GM12878 (cell line): ENCODE results near the gene SMAD1. TPM values are rescaled to one million over a fixed set of nuclear protein-coding genes. Genes with fewer than 3 reads are reported as not detected.

Experiments used
- ATAC-seq: fragments of 200-7000 bp; cut with Tn5 transposase; 3 replicates; pipeline ENCODE4 v1.9.1; 2020; ENCODE audit warnings: mild to moderate bottlenecking, moderate library complexity
- BruUV-seq: library from RNA; stranded (reverse); fragments of 400-500 nt; replicated peaks from 2 replicates; lab custom pipeline; 2021; lab: Mats Ljungman, UMichigan
- CTCF ChIA-PET: fragments of 300-600 bp; sonication (Branson Sonifier 250); formaldehyde crosslinking; extraction: SDS; loops from one replicate; lab custom pipeline; 2021; ENCODE audit warnings: inconsistent platforms; lab: Yijun Ruan, JAX
- POLR2A ChIA-PET: fragments of 350-600 bp; formaldehyde crosslinking; extraction: SDS; loops from one replicate; lab custom pipeline; 2021; ENCODE audit warnings: inconsistent platforms; lab: Charles Lee
- RAD21 ChIA-PET: fragments of 300-600 bp; sonication (Branson Sonifier 250); formaldehyde crosslinking; loops from one replicate; lab custom pipeline; 2023; ENCODE audit warnings: antibody characterized with exemption; ENCODE audit not compliant: unreplicated experiment; lab: Charles Lee
- SMC1A ChIA-PET: fragments of 300-600 bp; sonication (Branson Sonifier 250); formaldehyde crosslinking; loops from one replicate; lab custom pipeline; 2023; ENCODE audit not compliant: unreplicated experiment, uncharacterized antibody; lab: Charles Lee
- DNase-seq: peaks from one replicate; pipeline ENCODE4 v3.0.0-alpha.2; 2011; ENCODE audit warnings: low read depth, low spot score
- FAIRE-seq: peaks from 3 replicates; lab custom pipeline; 2011; peaks lifted over from hg19 to GRCh38; lab: Jason Lieb, UNC
- H2AFZ ChIP-seq: 2 replicates; pipeline ENCODE4 v1.6.0; 2011; ENCODE audit warnings: low read depth, low read length, control low read depth; ENCODE audit not compliant: control insufficient read depth
- H3K27ac ChIP-seq: 2 replicates; pipeline ENCODE4 v1.5.1; 2011; ENCODE audit warnings: control low read depth; ENCODE audit not compliant: control insufficient read depth, insufficient read depth
- H3K27me3 ChIP-seq, 2 experiments: replicated peaks in 1 of 2; 2 replicates each; pipeline versions ENCODE4 v1.6.0 to v1.6.1; 2011; ENCODE audit warnings: low read length in 1 of 2; ENCODE audit not compliant: control insufficient read depth in 2 of 2, insufficient read depth in 2 of 2
- H3K36me3 ChIP-seq, 2 experiments: 2 replicates each; pipeline ENCODE4 v1.5.1; 2011; ENCODE audit warnings: low read length in 1 of 2; ENCODE audit not compliant: control insufficient read depth in 2 of 2, insufficient read depth in 2 of 2
- H3K4me1 ChIP-seq: 2 replicates; pipeline ENCODE4 v1.6.1; 2011; ENCODE audit warnings: mild to moderate bottlenecking, low read length, moderate library complexity, mixed read lengths; ENCODE audit not compliant: control insufficient read depth, insufficient read depth
- H3K4me2 ChIP-seq: 2 replicates; pipeline ENCODE4 v1.6.0; 2011; ENCODE audit warnings: control low read depth; ENCODE audit not compliant: control insufficient read depth, insufficient read depth
- H3K4me3 ChIP-seq: fragments of 200-600 bp; sonication (generic); 2 replicates; pipeline ENCODE4 v1.5.1; 2016
- H3K79me2 ChIP-seq: 2 replicates; pipeline ENCODE4 v1.6.0; 2011; ENCODE audit warnings: low read length; ENCODE audit not compliant: control insufficient read depth, insufficient read depth
- H3K9ac ChIP-seq: 2 replicates; pipeline ENCODE4 v1.8.0; 2011; ENCODE audit warnings: low read length, control low read depth, mixed read lengths; ENCODE audit not compliant: control insufficient read depth, insufficient read depth
- H3K9me3 ChIP-seq: replicated peaks from 3 replicates; pipeline ENCODE4 v1.5.1; 2011; ENCODE audit warnings: mild to moderate bottlenecking, low read length; ENCODE audit not compliant: control insufficient read depth, insufficient read depth
- H4K20me1 ChIP-seq: 2 replicates; pipeline ENCODE4 v1.6.0; 2011; ENCODE audit not compliant: control insufficient read depth, insufficient read depth
- MTA2 ChIP-seq: fragments of 450-650 bp; IDR thresholded peaks from 2 replicates; pipeline ENCODE4 v1.6.1; 2016; ENCODE audit warnings: low read depth, mild to moderate bottlenecking, moderate library complexity
- RUNX3 ChIP-seq: IDR thresholded peaks from 2 replicates; pipeline ENCODE4 v1.6.1; 2012; ENCODE audit warnings: low read length, inconsistent platforms
- ZBTB40 ChIP-seq: fragments of 450-650 bp; IDR thresholded peaks from 2 replicates; pipeline ENCODE4 v1.6.1; 2016; ENCODE audit warnings: mild to moderate bottlenecking, moderate library complexity, borderline replicate concordance
- whole genome bisulfite sequencing: methylation state at CpG from one replicate; pipeline ENCODE4 v1.1.6; 2016; ENCODE audit warnings: low lambda C conversion rate; ENCODE audit not compliant: insufficient replicate concordance, insufficient coverage; ENCODE audit errors: missing lambda C conversion rate; 5-methylcytosine and 5-hydroxymethylcytosine counted together
- in situ Hi-C: fragments of 300-500 bp; cut with MboI; formaldehyde crosslinking; loops from 9 replicates; pipeline ENCODE4 v1.14.3; 2018; ENCODE audit warnings: mixed read lengths
- intact Hi-C: fragments of 100-400 bp; cut with micrococcal nuclease; formaldehyde crosslinking; loops from one replicate; pipeline ENCODE4 v1.14.2; 2022; ENCODE audit not compliant: unreplicated experiment
- polyA plus RNA-seq, 11 experiments: library from polyadenylated mRNA; depleted of rRNA in 4 of 11; unstranded in 6 of 11; stranded (reverse) in 5 of 11; fragments of >200 nt; fragmentation: Nextera tagmentation in 4 of 11; fragmentation: Illumina TruSeq in 1 of 11; extraction: Ambion mirVana in 4 of 11; extraction: Trizol in 1 of 11; gene quantifications; 1 replicate in 1 of 11; 2 replicates in 10 of 11; pipeline versions ENCODE4 v1.2.1 to v1.2.3, GENCODE V29; 2011 to 2016; ENCODE audit warnings: inconsistent platforms in 2 of 11, missing spikeins in 2 of 11, low read depth in 1 of 11
- total RNA-seq, 4 experiments: library from RNA; depleted of rRNA in 3 of 4; stranded (reverse); fragments of >200 nt in 3 of 4; fragmentation: Illumina TruSeq in 1 of 4; extraction: Trizol in 1 of 4; gene quantifications; 2 replicates each; pipeline versions ENCODE4 v1.2.1 to v1.2.3, GENCODE V29; 2013 to 2021

SMAD1 gene
- total and polyA plus RNA-seq, 10 of the 15 experiments (the other 5 are each of a cell fraction or from before 2014, with no cell fraction given): 0.29 to 17.5 (median 13.6) TPM

DNA sequence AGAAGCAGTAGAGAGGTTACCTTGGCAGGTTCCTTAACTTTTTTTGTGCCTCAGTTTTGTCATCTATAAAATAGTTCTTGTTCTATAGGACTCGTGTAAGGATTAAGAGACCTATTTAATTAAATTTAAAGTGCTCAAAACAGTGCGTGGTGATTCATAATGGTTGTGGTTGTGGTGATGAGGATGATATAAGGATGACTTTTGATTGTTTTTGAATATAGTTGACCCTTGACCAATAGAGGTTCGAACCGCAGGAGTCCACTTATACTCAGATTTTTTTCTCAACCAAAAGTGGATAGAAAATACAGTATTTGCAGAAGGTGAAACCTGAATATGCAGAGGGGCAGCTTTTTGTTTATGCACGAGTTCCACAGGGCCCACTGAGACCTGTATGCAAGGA lies 14.6 kb downstream of the SMAD1 start:
- no peak overlapping the region for H3K27ac ChIP-seq
- no peak for DNase-seq
- in situ Hi-C loops: no loop called here
- WGBS: 66% methylated on average over 5 of the region's 5 CpGs
- ChIA-PET SMC1A (interaction anchor here (0.7 to 1.1 kb wide), 2 partner anchors 69 to 280 kb away, joined by 4 to 5 read pairs; no protein-coding TSS in a partner anchor), RAD21 (no interaction called here), POLR2A (no interaction called here), CTCF (interaction anchor here (1.0 kb wide), 1 partner anchor 120 kb away, joined by 4 read pairs; no protein-coding TSS in a partner anchor)
- no peak for FAIRE-seq
- peaks cover 14% of the 10 kb centered on the region for H3K4me1 ChIP-seq
- H2AFZ ChIP-seq: no peak overlapping the region
- no peaks in the 10 kb centered on the region for H3K36me3 ChIP-seq
- H3K79me2 ChIP-seq: peaks cover 30% of the 10 kb centered on the region
- no peak overlapping the region for H3K4me3 ChIP-seq
- TF ChIP-seq ZBTB40: no peak
- peak; percentile 58; the same call in 1 of the 2 replicates for TF ChIP-seq RUNX3
- no peak for TF ChIP-seq MTA2
- no peaks in the 10 kb centered on the region for H4K20me1 ChIP-seq
- no peaks in the 10 kb centered on the region; a peak in 1 of 4 replicates for H3K27me3 ChIP-seq
- no peak overlapping the region for H3K4me2 ChIP-seq
- BruUV-seq: no TSS peak
- no peaks in the 10 kb centered on the region for H3K9me3 ChIP-seq
- ATAC-seq: no peak
- intact Hi-C loops: no loop called here
- H3K9ac ChIP-seq: no peak overlapping the region
